Ecto neural progenitor cell (in vitro differentiated cells): ENCODE results near the gene OSBP2.
A peak's percentile ranks its signal among the peaks of the same experiment; 100 is the strongest.

Experiments used
- DNase-seq: peaks from one replicate; pipeline ENCODE4 v3.0.0-alpha.2; 2018; ENCODE audit warnings: low spot score

Gene OSBP2

DNA sequence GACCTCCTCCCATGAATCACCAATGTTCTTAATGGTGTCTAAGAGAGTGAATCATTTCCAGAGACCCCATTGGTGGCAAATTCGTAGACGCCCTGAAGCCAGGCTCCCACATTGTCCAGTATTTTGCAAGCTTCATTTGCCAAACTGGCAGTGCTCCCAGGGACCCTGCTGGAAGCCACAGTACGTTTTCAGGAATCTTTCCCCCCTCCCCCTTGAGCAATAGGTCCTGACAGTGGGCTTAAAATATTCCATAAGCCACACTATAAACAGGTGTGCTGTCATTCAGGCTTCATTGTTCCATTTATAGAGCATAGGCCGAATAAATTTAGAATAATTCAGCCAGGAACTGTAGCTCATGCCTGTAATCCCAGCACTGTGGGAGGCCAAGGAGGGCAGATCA lies 148.6 kb downstream of the OSBP2 start:
- no peak for DNase-seq

DNA sequence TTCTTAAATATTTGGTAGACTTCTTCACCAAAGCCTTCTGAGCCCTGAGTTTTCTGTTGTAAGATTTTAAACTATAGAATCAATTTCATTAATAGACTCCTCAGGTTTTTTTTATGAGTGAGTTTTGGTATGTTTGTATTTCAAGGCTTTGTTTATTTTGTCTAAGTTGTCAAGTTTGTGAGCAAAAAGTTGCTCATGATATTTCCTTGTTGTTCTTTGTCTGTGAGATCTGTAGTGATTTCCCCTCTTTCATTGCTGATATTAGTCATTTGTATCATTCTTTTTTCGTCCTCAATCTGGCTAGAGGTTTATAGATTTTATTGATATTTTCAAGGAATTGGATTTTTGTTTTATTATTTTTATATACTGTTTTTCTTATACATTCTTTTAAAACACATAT lies 152.9 kb downstream of the OSBP2 start:
- no peak for DNase-seq

DNA sequence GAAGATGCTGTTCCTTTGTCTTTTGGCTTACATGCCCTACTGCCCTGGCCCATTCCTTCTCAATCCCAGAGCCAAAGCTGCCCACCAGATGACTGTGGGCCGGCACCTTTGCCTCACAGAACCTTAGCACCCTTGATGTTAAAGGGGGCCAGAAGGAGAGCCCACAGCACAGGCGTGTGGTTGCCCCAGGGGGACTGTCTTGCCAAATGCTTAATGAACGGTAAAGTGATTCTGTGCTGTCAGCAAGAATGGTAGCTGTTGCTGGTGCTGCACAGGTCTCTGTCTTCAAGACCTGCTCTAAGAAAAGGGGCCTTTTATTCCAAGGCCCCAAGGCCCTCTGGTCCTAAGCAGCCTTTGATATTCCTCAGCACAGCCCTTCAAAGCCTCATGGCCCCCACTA lies 160.6 kb downstream of the OSBP2 start:
- no peak for DNase-seq

- DNase-seq: no peak
Observed at GRCh38 chr22:30855677-30856518, 161.2 kb downstream of the OSBP2 start.

GRCh38 chr22:30856741-30857502 lies 162.2 kb downstream of the OSBP2 start:
- DNase-seq: no peak

GRCh38 chr22:30857791-30858190 lies 163.1 kb downstream of the OSBP2 start:
- no peak for DNase-seq

- DNase-seq: no peak
Observed at GRCh38 chr22:30858976-30859713, 164.5 kb downstream of the OSBP2 start.

- no peak for DNase-seq
Observed at GRCh38 chr22:30859714-30860095, 165.0 kb downstream of the OSBP2 start.

DNA sequence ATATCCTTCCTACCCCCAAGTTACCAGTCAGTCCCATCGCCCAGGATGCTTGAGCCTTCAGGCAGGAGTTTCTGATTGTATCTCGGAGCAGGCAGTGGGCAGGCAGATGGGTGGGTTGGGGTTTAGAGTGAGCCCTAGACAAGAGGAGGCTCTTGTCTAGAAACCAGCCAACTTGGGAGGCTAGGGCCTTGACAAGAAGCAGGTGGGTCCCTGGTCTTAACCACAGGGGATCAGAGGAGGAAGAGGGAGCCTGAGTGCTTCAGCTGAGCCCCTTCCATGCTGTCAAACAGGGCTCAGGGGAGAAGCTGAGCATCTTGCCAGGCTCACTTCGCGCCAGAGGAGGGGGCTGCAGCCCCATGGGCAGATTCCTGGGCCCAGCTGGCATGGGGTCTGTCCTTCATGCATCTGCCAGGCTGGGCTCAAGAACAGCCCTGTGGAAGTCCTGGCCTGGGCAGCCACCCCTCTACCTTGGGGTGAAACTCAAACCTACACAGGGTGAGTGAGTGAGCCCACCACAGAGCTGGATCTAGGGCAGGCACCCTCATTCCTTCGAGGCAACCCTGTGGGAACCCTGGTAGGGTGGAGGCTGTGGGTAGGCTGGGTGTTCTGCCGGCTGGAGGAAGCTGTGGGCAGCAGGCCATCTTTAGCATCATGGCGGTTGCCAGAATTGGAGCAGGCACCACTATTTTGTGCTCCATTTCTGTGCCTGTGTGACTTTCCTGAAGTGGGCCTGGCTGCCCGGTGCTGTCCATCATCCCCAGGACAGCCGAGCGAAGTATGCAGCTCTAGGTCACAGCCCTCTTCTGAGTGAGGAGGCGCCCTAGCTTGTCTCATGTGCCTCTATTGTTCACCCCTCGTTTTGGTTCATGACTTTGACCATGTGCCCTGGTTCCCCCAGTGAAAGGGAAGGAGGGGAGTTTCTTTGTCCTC lies 165.8 kb downstream of the OSBP2 start:
- no peak for DNase-seq

- peak; percentile 37 for DNase-seq
Observed at GRCh38 chr22:30861131-30861530, 166.5 kb downstream of the OSBP2 start.

DNA sequence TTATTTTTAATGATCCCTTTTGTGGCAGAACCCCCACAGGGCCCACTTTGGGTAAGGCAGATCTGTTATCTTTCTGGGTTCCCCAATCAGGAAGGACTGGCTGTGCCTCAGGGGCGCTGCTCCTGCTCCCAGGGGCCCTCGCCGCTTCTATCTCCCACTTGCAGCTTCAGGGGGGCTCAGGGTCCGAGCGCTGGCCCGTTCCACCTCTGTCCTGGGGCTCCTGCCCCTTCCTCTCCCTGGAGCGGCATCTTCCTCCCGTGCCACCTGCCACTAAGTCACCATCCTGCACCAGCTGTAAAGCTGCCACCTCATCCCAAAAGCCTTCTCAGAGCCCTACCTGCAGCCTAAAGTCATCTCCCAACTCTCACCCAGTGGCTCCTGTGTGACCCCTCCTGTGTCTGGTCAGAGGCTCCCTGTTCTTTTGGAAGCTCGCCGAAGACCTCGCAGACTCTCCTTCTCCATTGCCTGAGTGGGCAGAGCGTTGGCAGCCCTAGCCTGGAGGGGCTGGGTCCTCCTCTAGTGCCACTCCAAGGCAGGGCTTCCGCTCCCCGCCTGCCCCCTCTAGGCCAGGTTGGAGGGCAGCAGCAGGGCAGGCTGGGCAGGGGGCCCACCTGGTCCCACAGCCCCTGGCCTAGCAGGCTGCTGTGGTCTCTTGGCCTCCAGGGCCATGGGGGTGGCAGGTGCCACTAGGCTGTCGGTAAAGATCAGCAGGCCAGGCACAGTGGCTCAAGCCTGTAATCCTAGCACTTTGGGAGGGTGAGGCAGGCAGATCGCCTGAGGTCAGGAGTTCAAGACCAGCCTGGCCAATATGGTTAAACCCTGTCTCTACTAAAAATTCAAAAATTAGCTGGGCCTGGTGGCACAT lies 167.2 kb downstream of the OSBP2 start:
- DNase-seq: no peak

DNA sequence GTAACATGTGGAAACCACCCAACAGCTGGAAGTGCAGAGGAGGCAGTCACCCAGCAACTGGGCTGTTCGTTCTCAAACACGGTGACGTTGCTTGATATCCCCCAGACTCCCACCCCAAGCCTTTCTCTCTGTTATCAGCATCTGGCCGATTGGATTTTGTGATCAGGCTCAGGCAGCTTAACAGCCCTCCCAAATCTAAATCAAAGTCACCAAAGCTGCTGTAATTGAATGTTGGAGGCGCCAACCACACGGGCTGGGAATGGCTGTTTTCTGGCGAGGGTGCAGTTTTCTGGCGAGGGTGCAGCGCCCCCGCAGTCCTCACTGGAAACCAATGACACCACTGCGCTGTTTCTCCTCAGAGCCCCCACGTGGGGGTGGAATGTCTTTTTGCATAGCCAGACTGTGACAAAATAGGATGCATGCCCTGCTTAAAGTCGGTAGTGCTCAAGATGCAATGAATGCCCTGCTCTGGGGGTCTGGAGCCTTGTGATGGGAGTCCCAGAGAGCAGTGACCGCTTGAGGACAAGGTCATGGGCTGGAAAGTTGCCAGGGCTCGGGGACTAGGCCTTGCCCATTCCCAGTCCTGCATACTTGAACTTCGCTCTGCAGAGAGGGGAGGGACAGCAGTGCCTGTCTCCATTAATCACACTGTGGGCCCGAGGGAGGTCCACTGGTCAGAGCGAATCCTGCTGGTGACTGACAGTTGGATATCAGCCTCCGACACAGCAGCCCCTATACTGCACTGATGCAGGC lies 168.6 kb downstream of the OSBP2 start:
- DNase-seq: peak; percentile 46

GRCh38 chr22:30864441-30865420 lies 170.1 kb downstream of the OSBP2 start:
- no peak for DNase-seq

DNA sequence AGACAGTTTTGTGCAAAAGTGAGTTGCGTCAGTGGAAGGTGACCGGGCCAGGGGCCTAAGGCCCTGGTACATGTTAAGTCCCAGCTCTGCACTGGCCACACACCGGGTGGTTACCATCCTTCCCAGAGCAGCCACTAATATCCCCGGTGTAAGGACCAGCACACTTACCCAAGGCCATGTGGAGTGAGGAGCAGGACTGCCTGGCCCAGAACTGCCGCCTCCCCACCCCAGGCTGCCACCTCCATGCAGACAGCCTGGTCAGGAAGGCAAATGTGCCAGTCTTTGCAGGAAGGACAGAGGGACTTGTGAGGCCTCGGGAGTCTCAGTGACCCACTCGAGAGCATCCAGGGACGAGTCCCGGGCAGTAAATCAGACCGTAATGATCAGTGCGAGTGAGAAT lies 171.0 kb downstream of the OSBP2 start:
- DNase-seq: no peak

GRCh38 chr22:30866216-30866615 lies 171.5 kb downstream of the OSBP2 start:
- DNase-seq: no peak

- DNase-seq: peak; percentile 42
Observed at GRCh38 chr22:30866811-30867271, 172.2 kb downstream of the OSBP2 start.

DNA sequence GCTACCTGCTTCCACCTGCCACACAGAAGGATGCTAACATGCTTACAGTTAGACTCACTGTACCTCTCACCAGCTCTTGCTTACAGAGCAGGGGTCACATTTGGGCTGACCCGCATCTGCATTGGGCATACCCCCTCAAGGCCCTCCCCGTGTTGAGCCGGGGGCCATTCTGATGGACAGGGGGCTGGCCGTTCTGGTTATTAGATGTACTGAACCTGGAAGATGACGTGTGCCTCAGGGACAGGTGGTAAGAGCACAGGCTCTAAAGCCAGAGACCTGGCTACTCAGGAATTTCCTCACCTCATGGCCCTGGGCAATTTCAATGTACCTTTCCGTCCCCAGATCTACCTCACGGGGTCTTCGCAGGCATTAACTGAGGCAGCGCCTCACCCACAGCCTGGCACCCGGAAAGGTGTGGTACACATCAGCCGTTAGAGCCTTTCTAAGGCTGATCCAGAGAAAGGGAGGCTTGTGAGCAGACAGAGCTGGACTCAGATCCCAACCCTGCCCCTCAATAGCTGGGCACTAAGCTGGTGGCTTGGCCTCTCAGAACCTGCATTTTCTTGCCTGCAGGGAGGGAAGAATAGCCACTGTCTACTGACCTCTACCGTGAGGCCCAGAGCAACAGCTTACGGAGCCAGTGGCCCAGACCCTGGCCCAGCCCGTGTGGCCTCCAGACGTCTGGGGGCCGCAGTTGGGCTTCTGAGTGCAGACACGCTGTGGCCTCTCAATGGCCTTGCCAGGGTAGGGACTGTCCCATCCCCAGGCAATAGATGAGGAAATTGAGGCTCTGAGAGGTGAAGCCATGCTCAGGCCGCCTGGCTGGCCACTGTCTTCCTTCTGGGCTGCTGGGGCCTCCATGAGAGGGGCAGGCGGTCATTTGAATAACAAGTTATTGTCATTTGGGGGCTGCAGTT lies 173.3 kb downstream of the OSBP2 start:
- DNase-seq: no peak
